NCI-H187 (cell line): Measurements from ENCODE around the gene WNT7A.
A peak's percentile ranks its signal among the peaks of the same experiment; 100 is the strongest.

Source experiments
- DNase-seq, 2 experiments: peaks; one replicate each; lab custom pipeline; 2025; lab: John Stamatoyannopoulos, UW

WNT7A gene

DNA sequence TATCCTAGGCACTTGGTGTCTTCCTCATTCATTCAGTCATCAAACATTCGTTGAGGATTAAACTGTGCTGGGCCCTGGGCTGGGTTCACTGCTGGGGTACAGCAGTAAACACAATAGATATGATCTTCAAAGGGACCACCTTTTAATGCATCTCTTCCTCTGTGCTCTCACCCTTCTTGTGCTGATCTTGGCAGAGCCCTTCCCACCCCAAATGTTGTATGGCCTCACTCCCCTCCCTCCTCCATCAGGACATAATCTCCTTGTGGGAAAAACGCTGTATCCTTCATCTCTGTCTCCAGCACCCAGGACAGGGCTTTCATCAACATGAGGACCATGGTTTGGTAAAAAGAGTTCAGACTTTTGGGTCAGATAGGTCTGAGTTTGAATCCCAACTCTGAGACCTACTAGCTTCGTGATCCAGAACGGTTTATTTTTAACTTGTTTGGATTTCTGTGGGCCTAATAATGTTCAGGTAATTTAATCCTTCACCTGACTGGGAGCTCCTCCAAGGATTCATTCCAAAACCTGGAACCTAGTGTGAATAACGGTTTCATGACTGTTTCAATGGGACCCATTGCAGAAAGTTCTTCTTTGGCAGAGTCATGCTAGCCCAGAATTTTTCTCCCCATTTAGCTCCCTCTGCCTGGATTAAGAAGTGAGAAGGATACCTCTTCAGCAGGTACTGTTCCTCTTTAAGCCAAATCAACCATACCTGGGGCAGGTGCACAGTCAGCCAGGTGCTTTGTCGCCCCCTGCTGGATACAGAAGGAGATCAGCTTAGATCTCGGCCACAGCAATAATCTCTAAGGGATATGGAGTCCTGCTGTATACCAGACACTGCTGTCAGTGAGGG lies 5.2 kb upstream of the WNT7A start:
- DNase-seq: peak; percentile 1 to 3

- DNase-seq: no peak
These were observed 3.8 kb upstream of the WNT7A start for GRCh38 chr3:13883681-13884080.

DNA sequence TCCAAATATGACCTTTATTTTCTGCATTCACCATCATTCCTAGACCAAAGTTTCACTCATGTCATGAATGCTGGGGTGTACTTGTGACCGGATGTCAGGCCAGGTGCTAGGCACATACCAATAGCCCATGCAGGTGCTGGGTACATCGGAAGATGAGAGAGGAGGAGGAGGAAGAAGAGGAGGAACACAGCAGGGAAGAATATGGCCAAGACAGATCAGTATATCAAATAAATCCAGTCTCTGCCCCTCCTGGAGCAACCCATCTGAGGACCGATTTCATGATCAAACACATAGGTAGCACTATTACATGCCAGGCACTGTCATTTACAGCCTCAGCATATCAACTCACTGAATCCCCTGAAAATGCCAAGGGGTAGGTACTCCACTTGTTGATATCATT lies 3.0 kb upstream of the WNT7A start:
- DNase-seq: no peak

DNA sequence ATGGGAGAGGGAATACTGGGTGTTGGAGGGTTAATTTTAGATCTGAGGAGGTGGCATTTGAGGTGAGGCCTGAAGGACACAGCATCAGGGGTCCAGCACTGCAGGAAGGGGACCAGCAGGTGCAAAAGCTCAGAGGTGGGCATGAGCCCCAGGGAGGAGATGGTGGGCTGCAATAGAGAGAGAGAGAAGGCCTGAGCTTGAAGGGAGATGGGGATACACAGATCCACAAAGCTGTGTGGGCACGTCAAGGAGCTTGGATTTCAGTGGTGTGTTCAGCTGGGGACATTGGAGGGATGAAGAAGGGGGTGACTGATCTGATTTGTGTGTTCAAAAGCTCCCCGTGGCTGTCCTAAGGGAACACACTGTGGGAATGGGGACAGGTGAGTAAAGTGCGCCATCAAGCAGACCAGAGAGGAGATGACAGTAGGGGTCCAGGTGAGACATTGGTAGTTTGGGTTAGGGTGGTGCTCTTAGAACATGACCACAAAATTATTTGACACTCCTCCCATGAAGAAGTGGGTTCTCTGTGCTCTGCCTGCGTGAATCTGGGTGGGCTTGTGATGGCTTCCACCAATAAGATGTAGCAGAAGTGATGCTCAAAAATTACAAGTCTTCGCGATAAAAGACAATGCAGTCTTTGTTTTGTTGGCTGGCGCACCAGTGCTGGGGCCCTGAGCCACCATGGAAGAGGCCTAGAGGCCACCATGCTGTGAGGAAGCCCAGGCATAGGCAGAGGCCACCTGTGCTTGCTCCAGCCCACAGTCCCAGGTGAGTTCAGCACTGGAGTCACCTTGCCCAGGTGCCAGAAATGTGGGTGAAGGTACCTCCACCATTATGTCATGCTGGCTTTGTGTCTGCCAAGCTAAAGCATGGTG lies 1.9 kb upstream of the WNT7A start:
- DNase-seq: no peak

GRCh38 chr3:13880811-13881156 lies 913 bp upstream of the WNT7A start:
- no peak for DNase-seq

DNA sequence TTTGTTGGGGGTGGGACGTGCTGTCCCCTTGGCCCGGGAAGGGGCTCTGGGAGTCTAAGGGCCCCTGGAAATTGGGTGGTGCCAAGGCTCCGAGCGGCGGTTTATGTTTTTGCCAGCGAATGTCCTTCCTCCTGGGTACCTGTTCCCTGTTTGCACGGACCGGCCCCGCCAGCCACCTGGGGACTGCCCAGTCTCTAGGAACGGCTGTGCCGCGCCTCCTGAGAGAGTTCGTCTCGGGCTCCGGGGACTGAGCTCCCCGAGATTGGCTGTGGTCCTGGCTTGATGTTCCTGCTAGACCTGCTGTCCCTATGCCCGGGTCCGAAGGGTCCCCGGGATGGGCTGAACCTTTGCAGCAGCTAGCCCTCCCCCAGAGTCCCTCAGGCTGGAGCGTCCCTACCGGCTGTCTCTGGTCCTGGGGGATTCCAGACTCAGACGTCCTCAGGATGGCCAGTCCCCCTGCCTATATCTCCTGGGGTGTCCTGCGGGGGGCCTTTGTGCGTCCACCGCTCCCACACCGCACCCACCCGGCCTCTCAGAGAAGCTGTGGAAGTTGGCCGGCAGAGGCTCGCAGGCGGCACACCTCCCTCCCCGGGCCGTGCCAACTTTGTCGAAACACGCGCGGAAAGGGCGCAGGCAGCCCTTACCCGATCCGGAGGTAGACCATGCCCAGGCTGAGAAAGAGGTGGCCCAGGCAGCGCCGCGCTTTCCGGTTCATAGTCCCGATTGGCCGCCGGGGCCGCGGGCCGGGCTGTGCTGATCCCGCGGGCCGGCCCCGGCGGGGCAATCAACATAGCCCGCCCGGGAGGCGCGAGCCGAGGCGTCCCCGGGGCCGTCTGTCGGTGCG lies 547 bp downstream of the WNT7A start:
- no peak for DNase-seq

- no peak for DNase-seq
These were observed 1.4 kb downstream of the WNT7A start for GRCh38 chr3:13878281-13879101.

- no peak for DNase-seq
These were observed 2.0 kb downstream of the WNT7A start for GRCh38 chr3:13877911-13878280.

- no peak for DNase-seq
These were observed 3.3 kb downstream of the WNT7A start for GRCh38 chr3:13876451-13877100.

DNA sequence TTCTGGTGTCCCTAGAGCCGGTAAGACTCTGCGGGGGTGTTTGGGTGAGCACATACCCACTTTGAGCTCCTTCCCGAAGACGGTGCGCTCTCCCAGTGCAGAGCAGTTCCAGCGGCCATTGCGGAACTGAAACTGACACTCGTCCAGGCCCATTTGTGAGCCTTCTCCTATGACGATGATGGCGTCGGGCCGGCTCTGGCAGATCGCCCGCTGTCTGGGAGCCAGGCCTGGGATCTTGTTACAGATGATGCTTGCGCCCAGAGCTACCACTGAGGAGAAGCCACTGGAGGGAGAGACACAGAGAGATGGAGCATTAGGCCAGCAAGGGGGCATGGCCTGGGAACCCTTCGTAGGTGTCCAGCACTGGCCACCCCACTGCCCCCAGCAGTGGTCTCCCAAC lies 5.0 kb downstream of the WNT7A start:
- no peak for DNase-seq

DNA sequence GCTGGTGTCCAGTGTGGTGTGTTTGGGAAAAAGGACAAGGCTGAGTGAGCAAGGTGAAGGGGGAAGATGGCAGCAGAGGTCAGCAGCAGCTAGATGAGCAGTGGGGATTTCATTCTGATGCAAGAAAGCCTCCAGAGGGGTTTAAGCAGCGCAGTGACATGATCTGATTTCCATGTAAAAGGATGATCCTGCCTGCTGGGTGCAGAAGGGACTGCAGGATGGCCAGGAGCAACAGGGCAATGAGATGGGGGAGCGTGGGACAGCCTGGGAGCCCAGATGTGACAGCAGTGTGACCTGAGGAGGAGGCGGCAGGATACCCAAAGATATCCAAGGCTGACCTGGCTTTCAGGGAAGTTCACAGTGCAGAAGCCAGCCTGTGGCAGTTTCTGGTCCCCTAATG lies 6.1 kb downstream of the WNT7A start:
- no peak for DNase-seq

GRCh38 chr3:13872451-13872850 lies 7.4 kb downstream of the WNT7A start:
- DNase-seq: no peak

DNA sequence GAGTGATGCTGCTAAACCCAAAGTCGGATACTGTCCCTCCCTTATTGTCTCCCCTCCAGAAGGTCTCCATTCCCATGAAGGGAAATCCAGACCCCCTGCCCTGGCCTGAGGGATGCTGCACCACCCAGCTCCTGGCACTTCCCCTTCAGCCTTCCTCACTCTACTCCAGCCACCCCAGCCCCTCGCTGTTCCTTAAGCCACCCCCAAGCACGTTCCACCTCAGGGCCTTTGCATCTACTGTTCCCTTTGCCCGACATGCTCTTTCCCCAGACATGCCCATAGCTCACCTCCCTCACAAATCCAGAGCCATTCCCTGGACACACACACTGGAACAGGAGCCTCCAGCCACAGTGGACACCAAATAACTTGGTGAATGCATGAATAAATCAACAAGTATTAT lies 8.1 kb downstream of the WNT7A start:
- DNase-seq: no peak

GRCh38 chr3:13870902-13871301 lies 9.0 kb downstream of the WNT7A start:
- no peak for DNase-seq

GRCh38 chr3:13869761-13870343 lies 10.0 kb downstream of the WNT7A start:
- no peak for DNase-seq

DNA sequence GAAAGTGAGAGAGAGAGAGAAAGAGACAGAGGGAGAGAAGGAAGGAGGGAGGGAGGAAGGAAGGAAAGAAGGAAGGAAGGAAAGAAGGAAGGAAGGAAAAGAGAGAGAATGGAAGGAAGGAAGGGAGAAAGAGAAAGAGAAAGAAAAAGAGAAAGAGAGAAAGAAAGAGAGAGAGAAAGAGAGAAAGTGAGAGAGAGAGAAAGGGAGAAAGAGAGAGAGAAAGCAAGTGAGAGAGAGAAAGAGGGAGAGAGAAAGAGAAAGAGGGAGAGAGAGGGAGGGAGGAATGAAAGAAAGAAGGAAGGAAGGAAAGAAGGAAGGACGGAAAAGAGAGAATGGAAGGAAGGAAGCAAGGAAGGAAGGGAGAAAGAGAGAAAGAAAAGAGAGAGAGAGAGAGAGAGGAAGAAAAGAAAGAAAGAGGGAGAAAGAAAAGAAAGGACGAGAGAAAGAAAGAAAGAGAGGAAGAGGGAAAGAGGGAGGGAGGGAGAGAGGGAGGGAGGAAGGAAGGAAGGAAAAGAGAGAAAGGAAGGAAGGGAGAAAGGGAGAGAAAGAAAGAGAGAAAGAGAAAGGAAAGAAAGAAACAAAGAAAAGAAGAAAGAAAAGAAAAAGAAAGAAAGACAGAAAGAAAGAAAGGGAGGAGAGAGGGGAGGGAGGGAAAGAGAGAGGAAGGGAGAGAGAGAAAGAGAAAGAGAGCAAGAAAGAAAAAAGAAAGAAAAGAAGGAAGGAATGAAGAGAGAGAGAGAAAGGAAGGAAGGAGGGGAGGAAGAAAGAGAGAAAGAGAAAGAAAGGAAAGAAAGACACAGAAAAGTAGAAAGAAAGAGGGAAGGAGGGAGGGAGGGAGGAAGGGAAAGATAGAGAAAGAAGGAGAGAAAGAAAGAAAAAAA lies 10.8 kb downstream of the WNT7A start:
- DNase-seq: no peak

GRCh38 chr3:13867732-13868131 lies 12.1 kb downstream of the WNT7A start:
- no peak for DNase-seq

GRCh38 chr3:13866041-13866965 lies 13.6 kb downstream of the WNT7A start:
- no peak for DNase-seq

GRCh38 chr3:13865581-13865980 lies 14.3 kb downstream of the WNT7A start:
- no peak for DNase-seq
